COLO829 (cell line): ENCODE measurements around the gene CST7.
A peak's percentile ranks its signal among the peaks of the same experiment; 100 is the strongest.
"Not testable (repeated sequence)": the region's sequence is repeated elsewhere in the genome, so short reads cannot be mapped to it uniquely, and the experiment has no call there.

Source experiments
- DNase-seq: peaks from one replicate; pipeline ENCODE4 v3.0.0; 2012; ENCODE audit warnings: low spot score

Gene CST7

DNA sequence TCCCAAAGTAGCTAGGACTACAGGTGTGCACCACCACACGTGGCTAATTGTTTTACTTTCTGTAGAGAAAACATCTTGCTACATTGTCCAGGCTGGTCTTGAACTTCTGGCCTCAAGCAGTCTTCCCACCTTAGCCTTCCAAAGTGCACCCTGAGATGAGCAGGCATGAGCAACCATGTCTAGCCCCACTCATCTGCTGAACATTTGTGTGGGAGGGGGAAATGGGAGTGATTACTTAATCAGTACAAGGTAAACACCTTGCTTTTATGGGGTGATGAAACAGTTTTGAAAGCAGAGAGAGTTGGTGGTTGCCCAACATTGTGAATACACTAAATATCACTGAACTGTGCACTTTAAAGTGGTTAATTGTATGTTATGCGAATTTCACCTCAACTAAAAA is 38.2 kb downstream of the CST7 start:
- DNase-seq: no peak

GRCh38 chr20:24987873-24988835 is 39.1 kb downstream of the CST7 start:
- no peak for DNase-seq

GRCh38 chr20:24989162-24989561 is 40.1 kb downstream of the CST7 start:
- no peak for DNase-seq

DNA sequence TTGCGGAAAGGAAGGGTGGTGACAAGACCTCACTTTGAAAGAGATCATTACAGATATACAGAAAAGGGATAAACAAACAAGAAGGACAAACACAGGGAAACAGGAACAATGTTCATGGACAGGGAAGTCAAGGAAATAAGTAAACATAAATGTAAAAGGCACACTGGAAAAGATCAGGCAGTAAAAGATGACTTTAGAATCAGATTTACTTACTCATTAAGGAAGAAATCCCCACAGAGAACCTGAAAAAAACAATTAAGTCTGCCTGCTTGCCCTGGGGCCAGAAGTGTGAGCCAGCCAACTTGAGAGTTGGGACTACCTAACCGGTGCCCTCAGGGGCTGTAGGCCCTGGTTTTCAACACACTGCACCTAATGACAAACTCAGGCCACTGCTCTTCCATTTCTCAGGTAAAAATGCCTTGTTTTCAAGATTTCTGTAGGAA is 41.8 kb downstream of the CST7 start:
- no peak for DNase-seq

GRCh38 chr20:24991897-24992486 is 42.9 kb downstream of the CST7 start:
- peak; percentile 14 for DNase-seq

DNA sequence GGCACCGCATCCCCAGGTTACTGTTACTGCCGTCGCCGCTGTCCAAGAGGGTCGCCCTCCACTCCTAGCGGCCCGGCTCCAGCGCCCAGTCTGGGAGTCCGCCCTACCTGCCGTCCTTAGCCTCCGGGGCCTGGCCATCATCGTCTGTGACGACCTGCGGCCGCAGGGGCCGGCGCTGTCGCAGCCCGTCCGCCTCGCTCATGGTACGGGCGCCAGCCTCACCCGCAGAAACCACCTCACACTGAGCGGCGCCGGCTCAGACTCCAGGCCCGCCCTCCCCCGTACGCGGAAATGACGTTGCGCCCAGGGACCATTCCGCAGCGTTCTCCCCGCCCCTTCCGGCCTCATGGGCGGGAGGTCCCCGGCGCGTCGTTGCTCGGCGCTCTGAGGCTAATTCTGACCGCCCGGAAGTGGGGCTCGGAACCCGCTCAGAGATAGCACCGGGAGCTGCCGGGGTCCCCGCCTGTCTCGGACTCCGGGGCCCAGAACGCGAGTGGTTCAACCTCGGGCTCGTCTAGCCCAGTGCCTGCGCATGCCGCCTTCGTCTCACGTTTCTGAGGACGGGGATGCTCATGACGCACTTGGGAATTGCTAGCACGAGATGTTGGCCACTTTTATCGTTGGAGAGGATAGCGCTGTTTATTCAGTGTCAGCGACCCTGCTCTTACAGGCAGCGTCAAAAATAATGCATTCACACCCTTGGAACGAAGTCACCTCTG is 43.6 kb downstream of the CST7 start, which contains the start of gene APMAP:
Gene APMAP, minus strand, starts transcription at position 265 of the 719 bp plus-strand sequence. Its CDS starts 63 bp downstream, at position 202.
- DNase-seq: peak; percentile 97

GRCh38 chr20:24993337-24994185 is 44.5 kb downstream of the CST7 start:
- peak; percentile 87 for DNase-seq

GRCh38 chr20:24994186-24994465 is 45.1 kb downstream of the CST7 start:
- DNase-seq: no peak

DNA sequence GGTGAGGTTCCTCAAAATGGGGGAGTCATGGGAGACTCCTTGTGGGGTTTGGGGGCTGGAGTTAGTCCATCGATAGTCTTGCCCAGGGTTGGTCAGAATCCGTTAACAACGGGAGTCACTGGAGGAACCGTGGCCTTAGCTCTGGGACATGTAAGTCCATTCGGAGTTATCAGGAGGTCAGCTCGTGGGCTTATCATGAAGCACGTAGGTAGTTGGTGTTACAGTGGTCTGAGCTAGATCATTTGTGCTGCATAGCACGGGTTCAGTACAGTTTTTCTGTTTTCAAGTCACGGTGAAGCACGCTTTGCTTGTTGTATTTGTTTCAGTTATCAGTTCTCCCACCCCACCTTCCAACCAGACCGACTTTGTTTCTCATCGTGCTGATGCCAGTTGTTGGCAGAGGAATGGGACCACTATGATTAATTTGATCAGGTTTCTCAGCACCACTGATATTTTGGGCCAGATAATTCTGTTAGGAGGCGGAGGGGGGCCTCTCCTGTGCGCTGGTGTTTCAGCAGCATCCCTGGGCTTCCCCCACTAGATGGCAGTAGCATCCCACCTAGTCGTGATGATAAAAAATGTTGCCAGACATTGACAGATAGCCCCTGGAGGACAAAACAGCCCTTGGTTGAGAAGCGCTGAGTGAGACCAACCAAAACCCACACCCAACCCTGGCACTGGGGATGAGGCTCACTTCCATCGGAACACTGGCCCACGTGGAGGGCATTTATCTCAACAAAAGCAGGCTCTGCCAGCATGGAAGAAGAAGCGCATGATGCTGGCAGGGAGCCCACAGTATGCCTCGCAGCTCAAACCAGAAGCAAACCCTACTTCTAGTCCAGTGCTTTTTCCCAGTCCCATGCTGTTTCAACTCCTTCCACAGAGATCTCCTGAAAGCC is 45.6 kb downstream of the CST7 start:
- peak; percentile 91 for DNase-seq

DNA sequence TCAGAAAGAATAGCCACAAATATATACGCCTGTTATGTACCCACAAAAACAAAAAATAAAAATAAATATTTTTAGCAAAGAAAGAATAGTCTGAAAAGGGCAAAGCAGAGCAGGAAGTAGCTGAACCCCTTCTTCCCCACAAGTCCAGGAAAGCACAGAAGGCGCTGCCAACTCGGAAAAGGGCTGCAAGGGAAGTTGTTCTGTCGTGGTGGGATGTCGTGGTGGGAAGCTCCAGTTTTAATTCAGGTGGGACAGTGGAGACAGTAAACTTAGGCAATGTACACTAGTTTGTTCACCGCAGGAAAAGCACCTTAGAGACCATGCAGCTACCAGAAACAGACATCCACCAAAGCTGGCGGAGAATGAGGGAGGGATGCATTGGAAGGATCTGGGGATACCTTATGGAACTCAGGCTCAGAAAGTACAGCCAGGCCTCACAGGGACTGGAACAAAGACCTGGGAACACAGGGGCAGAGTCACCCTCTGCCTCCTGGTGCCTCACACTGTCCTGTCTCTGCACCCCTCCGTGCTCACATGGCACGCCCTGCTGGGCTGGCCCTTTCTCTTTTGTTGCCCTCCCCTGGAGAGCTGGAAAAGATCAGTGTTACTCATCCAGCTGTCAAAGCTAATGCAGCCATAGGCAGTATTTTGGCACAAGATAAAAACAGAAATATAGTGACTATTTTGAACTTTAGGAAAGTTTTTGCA is 46.8 kb downstream of the CST7 start:
- peak; percentile 26 for DNase-seq

- DNase-seq: no peak
Measured at GRCh38 chr20:24996449-24997377, 47.6 kb downstream of the CST7 start.

GRCh38 chr20:24998121-24998520 is 49.1 kb downstream of the CST7 start:
- no peak for DNase-seq

GRCh38 chr20:24998631-24999445 is 49.8 kb downstream of the CST7 start:
- no peak for DNase-seq

- no peak for DNase-seq
Measured at GRCh38 chr20:24999568-24999967, 50.5 kb downstream of the CST7 start.

DNA sequence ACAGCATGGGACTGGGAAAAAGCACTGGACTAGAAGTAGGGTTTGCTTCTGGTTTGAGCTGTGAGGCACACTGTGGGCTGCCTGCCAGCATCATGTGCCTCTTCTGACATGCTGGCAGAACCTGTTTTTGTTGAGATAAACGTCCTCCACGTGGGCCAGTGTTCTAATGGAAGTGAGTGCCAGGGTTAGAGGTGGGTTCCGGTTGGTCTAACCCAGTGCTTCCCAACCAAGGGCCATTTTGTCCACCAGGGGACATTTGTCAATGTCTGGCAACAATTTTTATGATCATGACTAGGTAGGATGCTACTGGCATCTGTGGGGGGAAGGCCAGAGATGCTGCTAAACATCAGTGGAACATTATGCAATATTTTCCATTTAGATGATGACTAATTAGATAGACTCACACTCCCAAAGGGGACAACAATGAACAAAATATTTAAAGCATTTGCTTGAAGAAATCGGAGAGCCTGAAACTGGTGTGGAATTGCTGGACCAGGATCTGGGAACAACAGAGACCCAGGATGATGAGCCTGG is 51.3 kb downstream of the CST7 start:
- DNase-seq: peak; percentile 40

GRCh38 chr20:25001323-25001722 is 52.3 kb downstream of the CST7 start:
- DNase-seq: not testable (repeated sequence)

- no peak for DNase-seq
Measured at GRCh38 chr20:25003002-25003401, 53.9 kb downstream of the CST7 start.

GRCh38 chr20:25005220-25005619 is 56.2 kb downstream of the CST7 start:
- no peak for DNase-seq
